ENCODE results near the gene GATD1. TPM values are rescaled to one million over a fixed set of nuclear protein-coding genes. Genes with fewer than 3 reads are reported as not detected.

GATD1 gene
- total and polyA plus RNA-seq, 5 donors from 2014 or later = 3.6 to 42.1 (median 5.1) TPM

DNA sequence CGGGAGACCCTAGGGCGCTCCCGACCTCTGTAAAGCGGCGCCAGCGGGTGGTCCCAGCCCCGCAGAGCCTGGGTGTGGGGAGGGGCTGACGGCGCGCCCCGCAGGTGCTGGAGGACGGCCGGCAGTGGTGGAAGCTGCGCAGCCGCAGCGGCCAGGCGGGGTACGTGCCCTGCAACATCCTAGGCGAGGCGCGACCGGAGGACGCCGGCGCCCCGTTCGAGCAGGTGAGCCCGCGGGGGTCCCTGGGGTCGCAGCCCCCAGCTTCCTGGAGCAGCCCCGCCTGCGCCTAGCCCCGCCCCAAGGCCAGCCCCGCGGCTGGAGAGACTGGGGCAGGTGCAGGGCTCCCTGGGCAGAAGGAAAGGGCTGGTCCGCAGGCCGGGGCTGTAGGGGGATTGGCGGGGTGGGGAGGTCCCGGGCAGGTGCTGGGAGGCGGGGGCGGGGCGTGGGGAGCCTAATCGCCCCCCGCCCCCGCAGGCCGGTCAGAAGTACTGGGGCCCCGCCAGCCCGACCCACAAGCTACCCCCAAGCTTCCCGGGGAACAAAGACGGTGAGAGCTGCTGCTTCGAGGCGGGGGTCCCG lies 51.6 kb downstream of the GATD1 start:
- Mint-ChIP-seq H3K27me3 (peaks cover 7% of the 10 kb centered on the region), H3K27ac (no peak overlapping the region), H3K36me3 (no peaks in the 10 kb centered on the region), H3K4me3 (peak overlapping the region in 1 of 4 donors; percentile 43), H3K4me1 (peaks cover 0 to 30% (median 9%) of the 10 kb centered on the region in 4 donors), H3K9me3 (no peaks in the 10 kb centered on the region)
- DNase-seq (no peak), ATAC-seq (ENCODE audit: low read depth in 2 of 2) (no peak)
- Histone ChIP-seq H3K4me1 (ENCODE audit: control insufficient read depth, insufficient read depth, low read length, poor library complexity, severe bottlenecking) (peaks cover 55% of the 10 kb centered on the region), H3K4me3 (ENCODE audit: low read depth, low read length) (no peak overlapping the region), H3K27ac (ENCODE audit: insufficient read depth, low read length, poor library complexity, severe bottlenecking) (no peak overlapping the region), H3K27me3 (ENCODE audit: control insufficient read depth, insufficient read depth, low read length) (no peaks in the 10 kb centered on the region), H3K9me3 (ENCODE audit: control insufficient read depth in 2 of 2, low read length in 2 of 2) (no peaks in the 10 kb centered on the region), H3K36me3 (ENCODE audit: control insufficient read depth, insufficient read depth, low read length) (no peaks in the 10 kb centered on the region)

DNA sequence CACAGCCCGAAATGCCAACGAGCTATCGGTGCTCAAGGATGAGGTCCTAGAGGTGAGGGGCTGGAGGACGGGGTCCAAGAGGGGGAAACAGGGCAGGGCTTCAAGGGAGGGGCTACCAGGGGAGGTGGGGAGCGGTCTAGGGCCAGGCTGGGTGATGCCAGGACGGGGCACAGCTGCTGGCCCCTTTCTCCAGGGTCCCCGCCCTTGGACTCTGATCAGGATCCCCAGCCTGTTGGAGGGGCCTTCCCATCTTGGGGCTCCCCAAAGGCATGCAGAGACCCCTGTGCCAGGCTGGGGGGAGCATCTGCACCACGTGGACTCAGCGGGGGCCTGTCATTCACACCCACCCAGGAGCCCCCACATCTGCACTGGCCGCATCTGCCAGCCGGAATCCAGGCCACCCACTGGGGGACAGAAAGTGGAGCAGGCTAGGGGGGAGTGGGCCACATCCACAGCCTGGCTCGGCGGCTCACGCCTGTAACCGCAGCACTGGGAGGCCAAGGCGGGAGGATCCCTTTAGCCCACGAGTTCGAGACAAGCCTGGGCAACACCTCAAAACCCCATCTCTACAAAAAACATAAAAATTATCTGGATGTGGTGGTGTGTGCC lies 52.4 kb downstream of the GATD1 start:
- H3K27me3 Mint-ChIP-seq = peaks cover 7% of the 10 kb centered on the region
- Histone ChIP-seq H3K27me3 (ENCODE audit: control insufficient read depth, insufficient read depth, low read length) (no peaks in the 10 kb centered on the region), H3K27ac (ENCODE audit: insufficient read depth, low read length, poor library complexity, severe bottlenecking) (no peak overlapping the region), H3K36me3 (ENCODE audit: control insufficient read depth, insufficient read depth, low read length) (no peaks in the 10 kb centered on the region), H3K4me1 (ENCODE audit: control insufficient read depth, insufficient read depth, low read length, poor library complexity, severe bottlenecking) (peaks cover 60% of the 10 kb centered on the region), H3K4me3 (ENCODE audit: low read depth, low read length) (no peak overlapping the region), H3K9me3 (ENCODE audit: control insufficient read depth in 2 of 2, low read length in 2 of 2) (no peaks in the 10 kb centered on the region)
- no peaks in the 10 kb centered on the region for H3K9me3 Mint-ChIP-seq
- H3K36me3 Mint-ChIP-seq = no peaks in the 10 kb centered on the region
- peak overlapping the region; percentile 27 to 77 (median 42) for H3K4me3 Mint-ChIP-seq
- DNase-seq (no peak), ATAC-seq (ENCODE audit: low read depth in 2 of 2) (no peak)
- H3K27ac Mint-ChIP-seq = no peak overlapping the region
- H3K4me1 Mint-ChIP-seq = peaks cover 0 to 30% (median 9%) of the 10 kb centered on the region in 4 donors

DNA sequence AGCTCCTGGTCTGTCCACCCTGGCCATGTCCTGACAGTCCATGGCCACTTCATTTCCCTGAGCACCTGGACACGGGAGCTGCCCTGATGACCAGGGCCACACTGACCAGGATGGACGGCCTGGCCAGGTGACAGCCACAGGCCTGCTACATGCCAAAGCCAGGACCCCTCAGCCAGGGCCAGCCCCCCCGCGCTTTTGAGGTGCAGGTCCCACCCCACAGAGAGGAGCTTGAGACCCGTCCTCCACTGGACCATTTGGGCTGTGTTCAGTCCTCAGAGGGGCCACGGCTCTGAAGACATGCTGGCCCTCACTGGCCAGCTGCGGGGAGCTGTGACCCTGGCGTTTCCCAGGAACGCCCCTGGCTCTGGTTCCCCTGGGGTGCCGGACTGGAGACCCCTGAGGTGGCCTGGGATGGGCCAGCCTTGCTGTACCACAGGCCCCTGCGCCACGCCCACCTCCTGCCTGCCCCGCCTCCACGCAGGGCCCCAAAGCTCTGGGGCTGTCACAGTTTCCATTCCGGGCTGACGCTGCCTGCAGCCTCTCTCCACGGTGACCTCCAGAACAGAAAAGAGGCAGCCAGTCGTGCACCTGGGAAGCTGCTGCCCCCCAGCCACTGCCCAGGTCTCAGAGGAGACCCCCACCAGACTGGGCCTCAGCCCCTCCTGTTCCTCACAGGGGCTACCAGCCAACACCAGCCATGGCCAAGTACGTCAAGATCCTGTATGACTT lies 53.1 kb downstream of the GATD1 start:
- Mint-ChIP-seq H3K4me3 (peak overlapping the region in 3 of 4 donors; percentile 24 to 67 (median 33)), H3K36me3 (no peaks in the 10 kb centered on the region), H3K27me3 (peaks cover 10% of the 10 kb centered on the region), H3K4me1 (peaks cover 0 to 33% (median 9%) of the 10 kb centered on the region in 4 donors), H3K9me3 (no peaks in the 10 kb centered on the region), H3K27ac (peak overlapping the region in 1 of 3 donors; percentile 63)
- ATAC-seq (ENCODE audit: low read depth in 2 of 2) (no peak), DNase-seq (no peak)
- Histone ChIP-seq H3K27me3 (ENCODE audit: control insufficient read depth, insufficient read depth, low read length) (no peaks in the 10 kb centered on the region), H3K36me3 (ENCODE audit: control insufficient read depth, insufficient read depth, low read length) (no peaks in the 10 kb centered on the region), H3K27ac (ENCODE audit: insufficient read depth, low read length, poor library complexity, severe bottlenecking) (no peak overlapping the region), H3K4me1 (ENCODE audit: control insufficient read depth, insufficient read depth, low read length, poor library complexity, severe bottlenecking) (peaks cover 60% of the 10 kb centered on the region), H3K9me3 (ENCODE audit: control insufficient read depth in 2 of 2, low read length in 2 of 2) (no peaks in the 10 kb centered on the region), H3K4me3 (ENCODE audit: low read depth, low read length) (no peak overlapping the region)

DNA sequence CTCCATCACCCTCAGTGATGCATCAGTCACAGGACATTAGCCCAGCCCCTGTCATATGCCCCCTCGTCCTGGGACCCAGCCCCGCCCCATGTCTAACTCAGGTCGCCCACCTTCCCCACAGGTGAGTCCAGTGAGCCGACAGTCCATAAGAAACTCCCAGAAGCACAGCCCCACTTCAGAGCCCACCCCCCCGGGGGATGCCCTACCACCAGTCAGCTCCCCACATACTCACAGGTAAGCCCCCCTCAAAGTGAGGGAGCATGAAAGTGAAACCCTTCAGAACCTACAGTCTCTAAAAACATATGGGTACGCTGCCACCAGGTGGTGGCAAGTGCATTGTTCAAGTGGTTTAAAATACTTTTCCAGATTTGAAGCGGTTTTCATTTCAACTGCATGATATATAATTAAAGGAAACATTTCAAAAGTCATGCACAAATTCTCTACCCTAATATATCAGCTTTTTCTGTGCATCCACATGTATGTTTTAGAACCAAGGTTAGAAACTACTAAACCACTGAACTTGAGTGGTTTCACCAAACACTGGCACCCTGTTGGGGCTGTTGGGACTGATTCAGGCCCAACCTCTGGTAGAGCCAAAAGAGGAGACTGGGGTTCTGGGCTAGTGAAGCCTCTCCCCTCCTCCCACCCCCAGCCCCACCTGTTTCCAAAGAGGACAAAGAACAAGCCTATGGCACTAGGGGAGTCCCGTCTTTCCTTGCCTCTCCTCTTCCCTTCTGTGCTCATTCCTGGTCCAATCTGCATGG lies 54.0 kb downstream of the GATD1 start:
- peak; percentile 16 to 41 for ATAC-seq (ENCODE audit: low read depth in 2 of 2)
- Mint-ChIP-seq H3K27me3 (peaks cover 13% of the 10 kb centered on the region), H3K36me3 (no peaks in the 10 kb centered on the region), H3K4me3 (peak overlapping the region; percentile 67 to 97 (median 86)), H3K9me3 (no peaks in the 10 kb centered on the region), H3K4me1 (peaks cover 0 to 35% (median 9%) of the 10 kb centered on the region in 4 donors), H3K27ac (peak overlapping the region in 1 of 3 donors; percentile 71)
- Histone ChIP-seq H3K27me3 (ENCODE audit: control insufficient read depth, insufficient read depth, low read length) (no peaks in the 10 kb centered on the region), H3K36me3 (ENCODE audit: control insufficient read depth, insufficient read depth, low read length) (no peaks in the 10 kb centered on the region), H3K9me3 (ENCODE audit: control insufficient read depth in 2 of 2, low read length in 2 of 2) (no peaks in the 10 kb centered on the region), H3K4me3 (ENCODE audit: low read depth, low read length) (no peak overlapping the region), H3K27ac (ENCODE audit: insufficient read depth, low read length, poor library complexity, severe bottlenecking) (no peak overlapping the region), H3K4me1 (ENCODE audit: control insufficient read depth, insufficient read depth, low read length, poor library complexity, severe bottlenecking) (peaks cover 60% of the 10 kb centered on the region)
- DNase-seq = peak; percentile 40 to 80 (median 66)

DNA sequence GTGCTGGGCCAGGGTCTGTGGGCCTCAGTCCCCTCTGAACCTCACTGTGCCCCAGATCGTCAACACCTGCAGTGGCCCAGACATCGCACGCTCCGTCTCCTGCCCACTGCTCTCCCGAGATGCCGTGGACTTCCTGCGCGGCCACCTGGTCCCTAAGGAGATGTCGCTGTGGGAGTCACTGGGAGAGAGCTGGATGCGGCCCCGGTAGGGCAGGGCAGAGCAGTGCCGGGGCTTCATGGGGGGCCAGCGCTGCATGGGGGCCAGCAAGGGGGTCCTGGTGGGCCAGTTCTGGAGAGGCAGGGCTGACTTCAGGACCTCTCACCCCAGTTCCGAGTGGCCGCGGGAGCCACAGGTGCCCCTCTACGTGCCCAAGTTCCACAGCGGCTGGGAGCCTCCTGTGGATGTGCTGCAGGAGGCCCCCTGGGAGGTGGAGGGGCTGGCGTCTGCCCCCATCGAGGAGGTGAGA lies 54.9 kb downstream of the GATD1 start:
- Histone ChIP-seq H3K4me1 (ENCODE audit: control insufficient read depth, insufficient read depth, low read length, poor library complexity, severe bottlenecking) (peaks cover 52% of the 10 kb centered on the region), H3K36me3 (ENCODE audit: control insufficient read depth, insufficient read depth, low read length) (no peaks in the 10 kb centered on the region), H3K9me3 (ENCODE audit: control insufficient read depth in 2 of 2, low read length in 2 of 2) (no peaks in the 10 kb centered on the region), H3K27ac (ENCODE audit: insufficient read depth, low read length, poor library complexity, severe bottlenecking) (no peak overlapping the region), H3K27me3 (ENCODE audit: control insufficient read depth, insufficient read depth, low read length) (no peaks in the 10 kb centered on the region), H3K4me3 (ENCODE audit: low read depth, low read length) (no peak overlapping the region)
- DNase-seq (no peak), ATAC-seq (ENCODE audit: low read depth in 2 of 2) (no peak)
- H3K9me3 Mint-ChIP-seq = no peaks in the 10 kb centered on the region
- peak overlapping the region in 1 of 3 donors; percentile 83 for H3K27ac Mint-ChIP-seq
- peaks cover 0 to 30% (median 9%) of the 10 kb centered on the region in 4 donors for H3K4me1 Mint-ChIP-seq
- H3K36me3 Mint-ChIP-seq = no peaks in the 10 kb centered on the region
- H3K27me3 Mint-ChIP-seq = peaks cover 13% of the 10 kb centered on the region
- H3K4me3 Mint-ChIP-seq = no peak overlapping the region

DNA sequence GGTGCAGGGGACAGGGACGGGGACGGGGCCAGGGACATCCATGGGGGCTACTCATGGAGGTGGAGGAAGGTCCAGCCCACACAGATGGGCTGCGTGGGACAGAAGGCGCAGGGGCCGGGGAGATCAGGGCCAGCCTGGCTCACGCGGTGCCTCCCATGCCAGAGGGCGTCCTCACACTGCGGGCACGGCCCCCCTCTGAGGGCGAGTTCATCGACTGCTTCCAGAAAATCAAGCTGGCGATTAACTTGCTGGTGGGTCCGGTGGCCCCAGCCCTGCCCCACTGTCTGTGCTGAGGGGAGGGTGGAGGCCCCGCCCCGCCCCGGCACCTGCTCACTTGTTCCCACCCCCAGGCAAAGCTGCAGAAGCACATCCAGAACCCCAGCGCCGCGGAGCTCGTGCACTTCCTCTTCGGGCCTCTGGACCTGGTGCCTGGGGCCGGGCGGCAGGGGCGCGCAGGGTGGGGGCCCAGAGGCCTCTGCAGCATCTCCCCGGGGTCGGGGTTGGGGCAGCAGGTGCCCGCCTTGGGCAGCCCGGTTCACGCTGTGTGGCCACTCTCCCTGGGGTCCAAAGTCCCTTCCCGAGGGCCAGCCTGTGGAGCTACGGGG lies 55.4 kb downstream of the GATD1 start:
- H3K4me1 Mint-ChIP-seq = peaks cover 0 to 26% (median 9%) of the 10 kb centered on the region in 4 donors
- H3K36me3 Mint-ChIP-seq = no peaks in the 10 kb centered on the region
- H3K27me3 Mint-ChIP-seq = peaks cover 13% of the 10 kb centered on the region
- Histone ChIP-seq H3K9me3 (ENCODE audit: control insufficient read depth in 2 of 2, low read length in 2 of 2) (no peaks in the 10 kb centered on the region), H3K27ac (ENCODE audit: insufficient read depth, low read length, poor library complexity, severe bottlenecking) (no peak overlapping the region), H3K36me3 (ENCODE audit: control insufficient read depth, insufficient read depth, low read length) (no peaks in the 10 kb centered on the region), H3K4me1 (ENCODE audit: control insufficient read depth, insufficient read depth, low read length, poor library complexity, severe bottlenecking) (peaks cover 48% of the 10 kb centered on the region), H3K27me3 (ENCODE audit: control insufficient read depth, insufficient read depth, low read length) (no peaks in the 10 kb centered on the region), H3K4me3 (ENCODE audit: low read depth, low read length) (no peak overlapping the region)
- ATAC-seq (ENCODE audit: low read depth in 2 of 2) (peak; percentile 47 to 59), DNase-seq (peak; percentile 49 to 68 (median 50))
- H3K4me3 Mint-ChIP-seq = peak overlapping the region in 3 of 4 donors; percentile 44 to 77 (median 55)
- H3K27ac Mint-ChIP-seq = no peak overlapping the region
- no peaks in the 10 kb centered on the region for H3K9me3 Mint-ChIP-seq

DNA sequence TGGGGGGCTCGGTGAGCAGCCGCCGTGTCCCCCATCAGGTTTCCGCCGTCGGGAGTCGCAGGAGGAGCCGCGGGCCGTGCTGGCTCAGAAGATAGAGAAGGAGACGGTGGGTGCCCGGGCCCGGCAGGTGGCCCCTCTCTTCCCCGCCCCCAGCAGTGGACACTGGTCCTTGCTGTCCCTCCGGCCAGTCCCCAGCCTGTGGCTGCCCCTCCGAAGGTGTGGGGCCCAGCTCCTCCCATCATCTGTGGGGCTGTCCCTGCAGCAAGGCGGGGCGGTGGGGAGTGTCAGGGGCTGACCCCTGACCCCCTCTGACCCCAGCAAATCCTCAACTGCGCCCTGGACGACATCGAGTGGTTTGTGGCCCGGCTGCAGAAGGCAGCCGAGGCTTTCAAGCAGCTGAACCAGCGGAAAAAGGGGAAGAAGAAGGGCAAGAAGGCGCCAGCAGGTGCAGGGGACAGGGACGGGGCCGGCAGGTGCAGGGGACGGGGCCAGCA lies 56.0 kb downstream of the GATD1 start:
- H3K4me1 Mint-ChIP-seq = peaks cover 0 to 23% (median 9%) of the 10 kb centered on the region in 4 donors
- no peaks in the 10 kb centered on the region for H3K36me3 Mint-ChIP-seq
- H3K9me3 ChIP-seq (ENCODE audit: control insufficient read depth in 2 of 2, low read length in 2 of 2) = no peaks in the 10 kb centered on the region
- H3K27me3 Mint-ChIP-seq = peaks cover 13% of the 10 kb centered on the region
- H3K4me1 ChIP-seq (ENCODE audit: control insufficient read depth, insufficient read depth, low read length, poor library complexity, severe bottlenecking) = peaks cover 42% of the 10 kb centered on the region
- no peak overlapping the region for H3K27ac ChIP-seq (ENCODE audit: insufficient read depth, low read length, poor library complexity, severe bottlenecking)
- ATAC-seq (ENCODE audit: low read depth in 2 of 2) (peak in 1 of 2 donors; percentile 1), DNase-seq (no peak)
- H3K4me3 Mint-ChIP-seq = peak overlapping the region in 3 of 4 donors; percentile 44 to 77 (median 55)
- H3K27ac Mint-ChIP-seq = no peak overlapping the region
- no peaks in the 10 kb centered on the region for H3K27me3 ChIP-seq (ENCODE audit: control insufficient read depth, insufficient read depth, low read length)
- no peaks in the 10 kb centered on the region for H3K9me3 Mint-ChIP-seq
- H3K4me3 ChIP-seq (ENCODE audit: low read depth, low read length) = no peak overlapping the region
- H3K36me3 ChIP-seq (ENCODE audit: control insufficient read depth, insufficient read depth, low read length) = no peaks in the 10 kb centered on the region
